NK-92 (cell line): ENCODE measurements around the gene DGCR8.
"Not testable (repeated sequence)": the region's sequence is repeated elsewhere in the genome, so short reads cannot be mapped to it uniquely, and the experiment has no call there.

ENCODE experiments used
- DNase-seq: peaks from one replicate; lab custom pipeline; 2025; ENCODE audit not compliant: unreplicated experiment; lab: John Stamatoyannopoulos, UW

The DGCR8 gene

DNA sequence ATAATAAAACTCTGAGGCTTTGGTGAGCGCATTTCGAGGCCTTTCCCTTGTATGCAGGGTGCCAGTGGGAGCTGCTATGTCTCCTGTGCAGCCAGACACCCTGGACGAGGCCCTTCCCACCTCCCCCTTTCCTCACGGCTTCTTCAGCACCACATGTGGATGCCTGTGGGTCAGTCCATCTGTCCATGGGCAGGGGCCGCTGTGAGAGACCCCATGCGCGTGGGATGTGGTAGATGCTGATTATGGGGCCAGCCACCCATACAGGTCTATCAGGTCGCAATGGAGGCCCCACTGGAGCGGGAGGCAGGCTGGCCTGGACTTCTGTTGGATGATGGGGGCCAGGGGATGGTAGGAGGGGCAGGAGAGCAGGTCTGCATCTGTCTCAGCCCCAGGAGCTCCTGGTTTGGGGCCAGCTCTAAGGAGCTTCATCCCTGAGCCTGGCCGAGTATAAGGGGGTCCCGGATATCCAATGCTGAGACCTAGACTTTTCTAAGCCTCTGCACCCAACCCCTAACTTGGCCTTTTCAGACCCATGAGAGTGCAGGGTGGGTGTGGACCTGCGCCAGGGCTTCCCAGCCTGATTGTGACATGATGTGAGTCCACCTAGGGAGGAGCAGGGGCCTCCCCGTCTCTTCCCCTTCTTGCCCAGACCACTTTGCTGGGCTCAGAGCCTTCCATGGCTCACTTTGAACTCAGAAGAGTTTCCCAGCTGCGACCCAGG, 14.0 kb upstream of the DGCR8 start:
- no peak for DNase-seq

DNA sequence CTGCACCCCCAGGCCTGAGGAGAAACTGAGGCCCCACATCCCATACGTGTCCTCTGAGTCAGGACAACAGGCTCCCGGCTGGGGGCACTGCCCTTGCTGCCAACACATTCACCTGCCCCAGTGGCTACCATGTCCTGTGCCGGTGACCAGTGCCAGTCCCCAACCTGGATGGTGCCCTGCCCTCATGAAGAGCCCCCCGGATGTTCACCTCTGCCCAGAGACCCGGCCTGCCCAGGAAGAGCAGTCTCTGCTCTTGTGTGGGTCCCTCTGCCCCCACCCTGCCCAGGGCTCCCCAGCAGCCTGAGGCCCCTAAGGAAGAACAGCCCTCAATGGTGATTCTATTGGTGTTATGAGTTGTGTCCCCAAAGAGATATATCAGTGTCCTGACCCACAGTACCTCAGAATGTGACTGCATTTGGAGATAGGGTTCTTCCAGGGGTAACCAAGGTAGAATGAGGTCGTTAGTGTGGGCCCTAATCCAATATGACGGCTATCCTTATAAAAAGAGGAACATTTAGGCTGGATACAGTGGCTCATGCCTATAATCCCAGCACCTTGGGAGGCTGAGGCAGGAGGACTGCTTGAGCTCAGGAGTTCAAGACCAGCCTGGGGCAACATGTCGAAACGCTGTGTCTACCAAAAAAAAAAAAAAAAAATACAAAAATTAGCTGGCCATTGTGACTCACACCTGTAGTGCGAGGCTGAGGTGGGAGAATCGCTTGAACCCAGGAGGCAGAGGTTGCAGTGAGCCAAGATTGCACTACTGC, 13.2 kb upstream of the DGCR8 start:
- DNase-seq = no peak

DNA sequence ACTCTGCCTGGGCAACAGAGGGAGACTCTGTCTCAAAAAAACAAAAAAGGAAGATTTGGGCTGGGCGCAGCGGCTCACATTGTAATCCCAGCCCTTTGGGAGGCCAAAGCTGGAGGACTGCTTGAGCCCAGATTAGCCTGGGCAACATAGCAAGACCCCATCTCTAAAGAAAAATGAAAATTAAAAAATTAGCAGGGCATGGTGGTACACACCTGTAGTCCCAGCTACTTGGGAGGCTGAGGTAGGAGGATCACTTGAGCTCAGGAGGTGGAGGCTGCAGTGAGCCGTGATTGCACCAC, 12.7 kb upstream of the DGCR8 start:
- DNase-seq = not testable (repeated sequence)

- no peak for DNase-seq
Measured at GRCh38 chr22:20068640-20069039, 11.4 kb upstream of the DGCR8 start.

DNA sequence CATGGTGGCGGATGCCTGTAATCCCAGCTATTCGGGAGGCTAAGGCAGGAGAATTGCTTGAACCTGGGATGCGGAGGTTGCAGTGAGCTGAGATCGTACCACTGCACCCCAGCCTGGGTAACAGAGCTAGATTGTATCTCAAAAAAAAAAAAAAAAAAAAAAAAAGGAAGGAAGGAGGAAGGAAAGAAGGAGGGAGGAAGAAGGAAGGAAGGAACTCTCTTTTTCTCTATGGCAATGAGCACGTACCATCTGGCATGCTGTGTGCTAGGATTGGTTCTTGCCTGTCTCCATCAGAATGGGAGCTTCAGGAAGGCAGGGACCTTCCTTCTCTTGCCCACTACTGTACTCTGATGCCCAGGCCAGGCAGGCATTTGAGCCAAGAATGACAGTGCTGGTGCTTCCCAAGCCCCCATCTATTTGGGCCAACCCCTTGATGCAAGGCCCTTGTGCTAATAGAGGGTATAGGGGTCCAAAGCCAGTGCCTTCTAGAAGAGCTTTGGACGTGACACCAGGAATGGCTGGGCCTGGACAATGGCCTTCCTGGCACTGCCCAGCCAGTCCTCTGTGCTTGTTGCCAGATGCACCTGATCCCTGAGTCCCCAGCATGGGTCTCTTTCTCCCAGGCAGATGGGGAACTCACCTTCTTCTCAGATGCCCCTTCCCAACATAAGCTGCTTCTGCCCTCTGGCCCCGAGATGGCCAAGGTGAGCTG, 10.6 kb upstream of the DGCR8 start:
- DNase-seq = no peak

- DNase-seq = no peak
Measured at GRCh38 chr22:20071524-20071972, 8.5 kb upstream of the DGCR8 start.

GRCh38 chr22:20076627-20077172, 3.3 kb upstream of the DGCR8 start:
- no peak for DNase-seq

- DNase-seq = no peak
Measured at GRCh38 chr22:20080445-20080775, 369 bp downstream of the DGCR8 start.

DNA sequence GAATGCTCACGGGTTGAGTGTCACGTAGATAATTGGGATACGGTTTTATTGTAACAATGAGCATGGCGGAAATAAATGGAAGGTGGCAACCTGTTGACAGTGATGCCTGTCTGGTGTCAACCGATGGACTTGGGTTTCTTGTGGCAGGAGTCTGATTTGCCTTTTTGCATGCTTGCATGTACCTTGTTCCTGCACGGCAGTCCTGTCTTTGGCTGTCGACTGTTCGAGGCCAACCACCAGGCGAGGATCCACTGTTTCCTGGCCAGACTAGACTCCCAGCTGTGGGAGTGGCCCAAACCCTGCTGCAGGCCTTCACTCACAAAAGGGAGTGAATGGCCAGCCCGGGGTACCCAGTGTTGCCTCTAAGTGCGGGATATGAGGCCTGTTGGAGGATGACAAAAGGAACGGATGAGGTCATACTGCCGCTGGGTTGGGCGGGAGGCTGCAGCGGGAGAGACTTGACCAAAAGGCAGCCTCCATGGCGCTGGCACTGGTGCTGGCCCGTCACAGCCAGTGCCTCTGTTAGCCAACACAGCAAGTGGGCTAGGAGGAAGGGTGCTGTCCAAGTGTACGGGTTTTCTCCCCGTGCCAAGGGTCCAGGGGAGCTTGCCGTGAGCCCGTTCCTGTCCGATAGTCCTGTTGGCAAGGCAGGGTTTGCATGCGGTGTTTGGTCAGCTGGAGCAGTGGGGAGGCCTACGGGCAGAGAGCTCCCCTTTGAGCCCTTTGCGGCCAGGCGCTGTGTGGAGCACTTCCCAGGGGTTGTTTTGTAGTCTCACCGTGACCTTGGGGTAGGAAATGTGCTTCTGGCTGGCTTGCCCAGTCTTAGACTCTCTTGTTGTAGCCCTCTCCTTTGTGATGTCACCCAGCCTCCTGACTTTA, 974 bp downstream of the DGCR8 start:
- DNase-seq = no peak

GRCh38 chr22:20083157-20083890, 3.3 kb downstream of the DGCR8 start:
- DNase-seq = no peak

GRCh38 chr22:20083891-20084546, 4.0 kb downstream of the DGCR8 start:
- DNase-seq = no peak

DNA sequence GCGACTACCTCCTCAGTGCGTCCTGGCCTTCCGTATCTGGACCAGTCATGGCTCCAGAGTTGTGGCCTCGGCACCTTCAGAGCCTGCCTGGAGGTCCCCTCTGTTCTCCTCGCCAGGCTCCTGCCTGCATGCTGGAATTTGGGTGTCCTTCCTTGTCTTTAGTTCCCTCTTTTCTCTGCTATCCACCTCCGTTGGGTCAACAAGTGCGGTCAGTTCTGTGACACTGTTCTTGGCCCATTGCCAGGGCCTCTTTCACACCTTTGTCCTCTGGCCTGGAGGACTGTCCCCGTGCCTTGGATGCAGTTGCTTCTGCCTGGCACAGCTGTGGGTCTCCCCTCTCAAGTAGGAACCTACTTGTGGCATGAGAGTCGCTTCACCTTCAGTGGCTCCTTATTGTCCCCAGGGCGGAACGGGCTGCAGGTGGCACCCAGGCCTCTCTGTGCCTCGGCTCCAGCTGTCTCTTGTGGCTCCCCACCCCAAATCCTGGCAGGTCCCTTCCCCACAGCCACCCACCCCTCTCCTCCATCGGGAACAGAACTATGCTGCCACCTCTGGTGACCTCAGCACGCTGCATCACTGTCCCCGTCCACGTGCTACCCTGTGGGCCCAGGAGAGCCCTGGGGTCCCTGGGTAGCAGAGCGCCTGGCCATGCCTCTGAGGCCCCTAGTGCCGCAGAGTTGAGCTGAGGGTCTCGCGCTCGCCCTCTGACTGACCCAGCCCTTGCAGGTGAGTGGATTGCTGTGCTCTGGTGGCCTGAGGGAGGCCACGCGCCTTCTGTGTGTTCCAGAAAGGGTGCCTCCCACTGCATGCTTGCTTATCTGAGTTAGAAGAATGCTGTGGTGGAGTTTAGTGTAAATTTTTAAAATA, 4.7 kb downstream of the DGCR8 start:
- DNase-seq = no peak

- DNase-seq = no peak
Measured at GRCh38 chr22:20085651-20086050, 5.6 kb downstream of the DGCR8 start.

DNA sequence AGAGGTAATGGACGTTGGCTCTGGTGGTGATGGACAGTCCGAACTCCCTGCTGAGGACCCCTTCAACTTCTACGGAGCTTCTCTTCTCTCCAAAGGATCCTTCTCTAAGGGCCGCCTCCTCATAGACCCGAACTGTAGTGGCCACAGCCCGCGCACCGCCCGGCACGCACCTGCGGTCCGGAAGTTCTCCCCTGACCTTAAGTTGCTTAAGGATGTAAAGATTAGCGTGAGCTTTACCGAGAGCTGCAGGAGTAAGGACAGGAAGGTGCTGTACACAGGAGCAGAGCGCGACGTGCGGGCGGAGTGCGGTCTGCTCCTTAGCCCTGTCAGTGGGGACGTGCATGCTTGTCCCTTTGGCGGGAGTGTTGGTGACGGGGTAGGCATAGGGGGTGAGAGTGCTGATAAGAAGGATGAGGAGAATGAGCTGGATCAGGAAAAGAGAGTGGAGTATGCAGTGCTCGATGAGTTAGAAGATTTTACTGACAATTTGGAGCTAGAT, 6.1 kb downstream of the DGCR8 start:
- no peak for DNase-seq

GRCh38 chr22:20086763-20087162, 6.7 kb downstream of the DGCR8 start:
- no peak for DNase-seq

DNA sequence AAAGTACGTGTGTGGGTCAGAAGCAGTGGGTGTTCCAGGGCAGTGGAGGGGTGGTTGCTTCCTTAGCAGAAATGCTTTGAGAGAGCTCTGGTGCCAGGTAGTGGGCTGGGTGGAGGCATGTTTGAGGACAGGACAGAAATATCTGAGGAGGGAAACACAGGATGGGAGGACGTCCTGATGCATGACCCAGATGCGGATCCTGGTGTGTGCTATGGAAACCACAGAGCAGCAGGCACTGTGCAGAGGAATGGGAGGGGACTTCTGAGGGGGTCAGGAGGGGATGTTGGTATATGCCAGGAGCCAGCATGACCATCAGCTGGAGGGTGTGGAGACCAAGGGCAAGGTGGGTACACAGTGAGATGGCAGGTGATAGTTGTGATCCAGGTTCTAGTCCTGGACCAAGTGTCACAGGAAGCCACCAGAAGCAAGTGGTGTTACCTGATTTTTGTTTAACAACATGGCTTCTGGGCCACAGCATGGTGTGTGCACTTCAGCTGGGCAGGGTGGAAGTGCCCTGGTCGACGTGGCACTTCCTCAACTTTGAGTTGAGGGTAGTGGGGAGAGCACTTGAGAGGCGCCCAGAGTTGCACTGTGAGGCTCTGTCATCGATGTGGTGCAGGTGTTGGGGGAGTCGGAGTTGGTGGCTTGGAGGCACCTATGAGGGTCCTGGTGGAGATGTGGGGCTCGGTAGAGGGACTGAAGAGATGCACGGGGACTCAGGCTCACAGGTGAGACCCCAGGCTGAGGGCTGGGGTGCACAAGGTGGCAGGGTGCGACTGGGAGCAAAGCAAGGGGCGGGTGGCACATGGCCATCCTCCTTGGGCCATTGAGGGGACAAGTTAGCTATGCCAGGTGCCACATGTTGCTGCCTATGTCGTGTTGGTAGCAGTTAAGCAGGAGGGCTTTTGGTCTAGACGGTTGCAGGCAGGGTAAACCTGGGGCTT, 7.5 kb downstream of the DGCR8 start:
- DNase-seq = no peak

GRCh38 chr22:20088263-20088648, 8.2 kb downstream of the DGCR8 start:
- DNase-seq = no peak
